SK-N-SH treated with all-trans-retinoic acid at 6 μM for 48 hours (cell line): Measurements from ENCODE around the gene BEGAIN.

ENCODE experiments used
- ATAC-seq: fragments of 200-7000 bp; cut with Tn5 transposase; 3 replicates; pipeline ENCODE4 v1.9.1; 2020; ENCODE audit warnings: mild to moderate bottlenecking, moderate library complexity
- BACH2 ChIP-seq: fragments of 250-450 bp; sonication (Bioruptor Pico); IDR thresholded peaks from 2 replicates; pipeline ENCODE4 v1.9.0; 2021; ENCODE audit warnings: mild to moderate bottlenecking, borderline replicate concordance
- CSDC2 ChIP-seq: fragments of 250-450 bp; sonication (Bioruptor Pico); IDR thresholded peaks from 2 replicates; pipeline ENCODE4 v1.5.0; 2020; ENCODE audit warnings: mild to moderate bottlenecking, moderate library complexity
- ESRRG ChIP-seq: fragments of 250-450 bp; sonication (Bioruptor Pico); IDR thresholded peaks from 2 replicates; pipeline ENCODE4 v1.6.1; 2021; ENCODE audit warnings: mild to moderate bottlenecking
- GLIS3 ChIP-seq: fragments of 250-450 bp; sonication (Bioruptor Pico); IDR thresholded peaks from 2 replicates; pipeline ENCODE4 v1.5.0; 2020; ENCODE audit warnings: mild to moderate bottlenecking, moderate library complexity
- ISL1 ChIP-seq: fragments of 250-450 bp; sonication (Bioruptor Pico); IDR thresholded peaks from 2 replicates; pipeline ENCODE4 v2.1.2; 2022; ENCODE audit warnings: mild to moderate bottlenecking, moderate library complexity
- OSR1 ChIP-seq: fragments of 250-450 bp; sonication (Bioruptor Pico); IDR thresholded peaks from 2 replicates; pipeline ENCODE4 v1.8.0; 2022; ENCODE audit warnings: moderate library complexity, mild to moderate bottlenecking, inconsistent platforms
- PPARA ChIP-seq: fragments of 250-450 bp; sonication (Bioruptor Pico); IDR thresholded peaks from 2 replicates; pipeline ENCODE4 v1.5.0; 2020; ENCODE audit warnings: mild to moderate bottlenecking, borderline replicate concordance
- RARB ChIP-seq: fragments of 250-450 bp; sonication (Bioruptor Pico); IDR thresholded peaks from 2 replicates; pipeline ENCODE4 v1.8.0; 2021; ENCODE audit warnings: mild to moderate bottlenecking, moderate library complexity
- SNAI2 ChIP-seq: fragments of 250-450 bp; sonication (Bioruptor Pico); IDR thresholded peaks from 2 replicates; pipeline ENCODE4 v1.5.0; 2020; ENCODE audit warnings: mild to moderate bottlenecking, moderate library complexity
- ZFP3 ChIP-seq: fragments of 250-450 bp; sonication (Bioruptor Pico); IDR thresholded peaks from 2 replicates; pipeline ENCODE4 v1.5.0; 2020; ENCODE audit warnings: mild to moderate bottlenecking, moderate library complexity
- ZFP30 ChIP-seq: fragments of 450-650 bp; formaldehyde crosslinking; IDR thresholded peaks from 2 replicates; pipeline ENCODE4 v1.5.0; 2022; ENCODE audit warnings: mild to moderate bottlenecking, moderate library complexity
- ZNF565 ChIP-seq: fragments of 450-650 bp; formaldehyde crosslinking; conservative IDR thresholded peaks from 2 replicates; pipeline ENCODE4 v1.5.0; 2020; ENCODE audit warnings: low read depth, mild to moderate bottlenecking, moderate library complexity
- ZNF70 ChIP-seq: fragments of 450-650 bp; formaldehyde crosslinking; IDR thresholded peaks from 2 replicates; pipeline ENCODE4 v1.5.0; 2020; ENCODE audit warnings: mild to moderate bottlenecking, moderate library complexity
- ZNF8 ChIP-seq: fragments of 450-650 bp; formaldehyde crosslinking; IDR thresholded peaks from 2 replicates; pipeline ENCODE4 v1.5.0; 2020; ENCODE audit warnings: mild to moderate bottlenecking, moderate library complexity
- TF ChIP-seq, protein P1 (sequence below): fragments of 250-450 bp; sonication (Bioruptor Pico); IDR thresholded peaks from 2 replicates; pipeline ENCODE4 v1.5.0; 2020; ENCODE audit warnings: mild to moderate bottlenecking, moderate library complexity
- TF ChIP-seq, protein P2 (sequence below): fragments of 250-450 bp; sonication (Bioruptor Pico); IDR thresholded peaks from 2 replicates; pipeline ENCODE4 v1.5.1; 2021; ENCODE audit warnings: mild to moderate bottlenecking, moderate library complexity
- TF ChIP-seq, protein P3 (sequence below): fragments of 250-450 bp; sonication (Bioruptor Pico); IDR thresholded peaks from 2 replicates; pipeline ENCODE4 v1.8.0; 2021; ENCODE audit warnings: low read depth, mild to moderate bottlenecking, moderate library complexity, borderline replicate concordance
- TF ChIP-seq, protein P4 (sequence below): fragments of 250-450 bp; sonication (Bioruptor Pico); IDR thresholded peaks from 2 replicates; pipeline ENCODE4 v1.8.0; 2020; ENCODE audit warnings: mild to moderate bottlenecking, moderate library complexity, borderline replicate concordance
- TF ChIP-seq, protein P5 (sequence below): fragments of 250-450 bp; sonication (Bioruptor Pico); IDR thresholded peaks from 2 replicates; pipeline ENCODE4 v1.5.1; 2020; ENCODE audit warnings: low read depth, mild to moderate bottlenecking, moderate library complexity

Gene BEGAIN

DNA sequence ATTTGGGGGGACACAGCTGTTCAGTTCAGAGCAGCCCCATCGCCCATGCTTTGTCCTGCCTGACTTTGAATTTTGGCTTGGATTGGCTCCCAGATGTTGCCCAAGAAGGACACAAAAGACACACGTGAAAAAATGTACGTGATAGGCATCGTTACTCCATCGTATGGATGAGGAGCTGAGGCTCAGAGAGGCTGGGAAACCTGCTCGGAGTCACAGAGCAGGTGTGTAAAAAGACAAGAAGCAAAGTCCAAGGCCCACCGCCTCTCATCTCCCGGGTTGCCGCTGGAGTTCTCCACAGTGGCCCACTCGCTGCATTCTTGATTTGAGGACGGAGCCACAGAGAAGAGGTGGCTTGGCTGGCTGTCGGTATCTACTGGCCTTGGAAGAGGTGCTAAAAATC lies 41.0 kb upstream of the BEGAIN start:
- no peak for ATAC-seq
- no peak for TF ChIP-seq ZFP3 (CRISPR knock-in tag)
- TF ChIP-seq ESRRG: no peak
- TF ChIP-seq, protein P1, sequence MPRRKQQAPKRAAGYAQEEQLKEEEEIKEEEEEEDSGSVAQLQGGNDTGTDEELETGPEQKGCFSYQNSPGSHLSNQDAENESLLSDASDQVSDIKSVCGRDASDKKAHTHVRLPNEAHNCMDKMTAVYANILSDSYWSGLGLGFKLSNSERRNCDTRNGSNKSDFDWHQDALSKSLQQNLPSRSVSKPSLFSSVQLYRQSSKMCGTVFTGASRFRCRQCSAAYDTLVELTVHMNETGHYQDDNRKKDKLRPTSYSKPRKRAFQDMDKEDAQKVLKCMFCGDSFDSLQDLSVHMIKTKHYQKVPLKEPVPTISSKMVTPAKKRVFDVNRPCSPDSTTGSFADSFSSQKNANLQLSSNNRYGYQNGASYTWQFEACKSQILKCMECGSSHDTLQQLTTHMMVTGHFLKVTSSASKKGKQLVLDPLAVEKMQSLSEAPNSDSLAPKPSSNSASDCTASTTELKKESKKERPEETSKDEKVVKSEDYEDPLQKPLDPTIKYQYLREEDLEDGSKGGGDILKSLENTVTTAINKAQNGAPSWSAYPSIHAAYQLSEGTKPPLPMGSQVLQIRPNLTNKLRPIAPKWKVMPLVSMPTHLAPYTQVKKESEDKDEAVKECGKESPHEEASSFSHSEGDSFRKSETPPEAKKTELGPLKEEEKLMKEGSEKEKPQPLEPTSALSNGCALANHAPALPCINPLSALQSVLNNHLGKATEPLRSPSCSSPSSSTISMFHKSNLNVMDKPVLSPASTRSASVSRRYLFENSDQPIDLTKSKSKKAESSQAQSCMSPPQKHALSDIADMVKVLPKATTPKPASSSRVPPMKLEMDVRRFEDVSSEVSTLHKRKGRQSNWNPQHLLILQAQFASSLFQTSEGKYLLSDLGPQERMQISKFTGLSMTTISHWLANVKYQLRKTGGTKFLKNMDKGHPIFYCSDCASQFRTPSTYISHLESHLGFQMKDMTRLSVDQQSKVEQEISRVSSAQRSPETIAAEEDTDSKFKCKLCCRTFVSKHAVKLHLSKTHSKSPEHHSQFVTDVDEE: no peak
- TF ChIP-seq, protein P2, sequence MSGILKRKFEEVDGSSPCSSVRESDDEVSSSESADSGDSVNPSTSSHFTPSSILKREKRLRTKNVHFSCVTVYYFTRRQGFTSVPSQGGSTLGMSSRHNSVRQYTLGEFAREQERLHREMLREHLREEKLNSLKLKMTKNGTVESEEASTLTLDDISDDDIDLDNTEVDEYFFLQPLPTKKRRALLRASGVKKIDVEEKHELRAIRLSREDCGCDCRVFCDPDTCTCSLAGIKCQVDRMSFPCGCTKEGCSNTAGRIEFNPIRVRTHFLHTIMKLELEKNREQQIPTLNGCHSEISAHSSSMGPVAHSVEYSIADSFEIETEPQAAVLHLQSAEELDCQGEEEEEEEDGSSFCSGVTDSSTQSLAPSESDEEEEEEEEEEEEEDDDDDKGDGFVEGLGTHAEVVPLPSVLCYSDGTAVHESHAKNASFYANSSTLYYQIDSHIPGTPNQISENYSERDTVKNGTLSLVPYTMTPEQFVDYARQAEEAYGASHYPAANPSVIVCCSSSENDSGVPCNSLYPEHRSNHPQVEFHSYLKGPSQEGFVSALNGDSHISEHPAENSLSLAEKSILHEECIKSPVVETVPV: no peak
- no peak for TF ChIP-seq ISL1
- no peak for TF ChIP-seq GLIS3 (CRISPR knock-in tag)
- TF ChIP-seq OSR1 (CRISPR knock-in tag): no peak
- TF ChIP-seq, protein P3, sequence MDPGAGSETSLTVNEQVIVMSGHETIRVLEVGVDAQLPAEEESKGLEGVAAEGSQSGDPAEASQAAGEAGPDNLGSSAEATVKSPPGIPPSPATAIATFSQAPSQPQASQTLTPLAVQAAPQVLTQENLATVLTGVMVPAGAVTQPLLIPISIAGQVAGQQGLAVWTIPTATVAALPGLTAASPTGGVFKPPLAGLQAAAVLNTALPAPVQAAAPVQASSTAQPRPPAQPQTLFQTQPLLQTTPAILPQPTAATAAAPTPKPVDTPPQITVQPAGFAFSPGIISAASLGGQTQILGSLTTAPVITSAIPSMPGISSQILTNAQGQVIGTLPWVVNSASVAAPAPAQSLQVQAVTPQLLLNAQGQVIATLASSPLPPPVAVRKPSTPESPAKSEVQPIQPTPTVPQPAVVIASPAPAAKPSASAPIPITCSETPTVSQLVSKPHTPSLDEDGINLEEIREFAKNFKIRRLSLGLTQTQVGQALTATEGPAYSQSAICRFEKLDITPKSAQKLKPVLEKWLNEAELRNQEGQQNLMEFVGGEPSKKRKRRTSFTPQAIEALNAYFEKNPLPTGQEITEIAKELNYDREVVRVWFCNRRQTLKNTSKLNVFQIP (CRISPR knock-in tag): no peak
- TF ChIP-seq ZNF8 (CRISPR knock-in tag): no peak
- TF ChIP-seq ZNF565 (CRISPR knock-in tag): no peak
- TF ChIP-seq, all 23 proteins: peak for 0

DNA sequence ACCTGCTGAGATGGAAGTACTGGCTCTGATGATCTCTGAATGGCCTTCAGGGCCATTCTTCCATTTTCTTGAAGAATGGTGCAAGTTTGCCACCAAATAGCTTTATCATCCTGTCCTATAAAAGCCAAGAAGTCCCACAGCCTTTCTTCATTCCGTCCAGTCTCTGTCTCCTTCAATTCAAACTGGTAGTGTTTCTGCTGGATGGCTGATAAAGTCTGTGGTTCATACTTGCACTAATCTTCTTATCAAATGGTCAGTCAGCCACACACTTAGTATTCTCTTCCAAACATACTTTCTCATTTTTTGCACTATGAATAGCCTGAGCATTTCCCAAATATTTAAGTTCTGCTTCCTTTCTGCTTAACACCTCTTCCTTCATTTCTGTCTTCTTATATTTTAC lies 39.4 kb upstream of the BEGAIN start:
- TF ChIP-seq ISL1 (no peak), SNAI2 (CRISPR knock-in tag) (no peak), BACH2 (CRISPR knock-in tag) (no peak), ZNF8 (CRISPR knock-in tag) (no peak), ZFP3 (CRISPR knock-in tag) (no peak), RARB (CRISPR knock-in tag) (no peak), ZNF565 (CRISPR knock-in tag) (no peak), CSDC2 (CRISPR knock-in tag) (no peak), ZFP30 (CRISPR knock-in tag) (no peak), PPARA (CRISPR knock-in tag) (no peak), OSR1 (CRISPR knock-in tag) (no peak), GLIS3 (CRISPR knock-in tag) (no peak), ZNF70 (CRISPR knock-in tag) (no peak)
- TF ChIP-seq, protein P4, sequence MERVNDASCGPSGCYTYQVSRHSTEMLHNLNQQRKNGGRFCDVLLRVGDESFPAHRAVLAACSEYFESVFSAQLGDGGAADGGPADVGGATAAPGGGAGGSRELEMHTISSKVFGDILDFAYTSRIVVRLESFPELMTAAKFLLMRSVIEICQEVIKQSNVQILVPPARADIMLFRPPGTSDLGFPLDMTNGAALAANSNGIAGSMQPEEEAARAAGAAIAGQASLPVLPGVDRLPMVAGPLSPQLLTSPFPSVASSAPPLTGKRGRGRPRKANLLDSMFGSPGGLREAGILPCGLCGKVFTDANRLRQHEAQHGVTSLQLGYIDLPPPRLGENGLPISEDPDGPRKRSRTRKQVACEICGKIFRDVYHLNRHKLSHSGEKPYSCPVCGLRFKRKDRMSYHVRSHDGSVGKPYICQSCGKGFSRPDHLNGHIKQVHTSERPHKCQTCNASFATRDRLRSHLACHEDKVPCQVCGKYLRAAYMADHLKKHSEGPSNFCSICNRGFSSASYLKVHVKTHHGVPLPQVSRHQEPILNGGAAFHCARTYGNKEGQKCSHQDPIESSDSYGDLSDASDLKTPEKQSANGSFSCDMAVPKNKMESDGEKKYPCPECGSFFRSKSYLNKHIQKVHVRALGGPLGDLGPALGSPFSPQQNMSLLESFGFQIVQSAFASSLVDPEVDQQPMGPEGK (CRISPR knock-in tag): no peak
- TF ChIP-seq, protein P5, sequence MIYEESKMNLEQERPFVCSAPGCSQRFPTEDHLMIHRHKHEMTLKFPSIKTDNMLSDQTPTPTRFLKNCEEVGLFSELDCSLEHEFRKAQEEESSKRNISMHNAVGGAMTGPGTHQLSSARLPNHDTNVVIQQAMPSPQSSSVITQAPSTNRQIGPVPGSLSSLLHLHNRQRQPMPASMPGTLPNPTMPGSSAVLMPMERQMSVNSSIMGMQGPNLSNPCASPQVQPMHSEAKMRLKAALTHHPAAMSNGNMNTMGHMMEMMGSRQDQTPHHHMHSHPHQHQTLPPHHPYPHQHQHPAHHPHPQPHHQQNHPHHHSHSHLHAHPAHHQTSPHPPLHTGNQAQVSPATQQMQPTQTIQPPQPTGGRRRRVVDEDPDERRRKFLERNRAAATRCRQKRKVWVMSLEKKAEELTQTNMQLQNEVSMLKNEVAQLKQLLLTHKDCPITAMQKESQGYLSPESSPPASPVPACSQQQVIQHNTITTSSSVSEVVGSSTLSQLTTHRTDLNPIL (CRISPR knock-in tag): no peak
- TF ChIP-seq, protein P2: no peak
- TF ChIP-seq, protein P3 (CRISPR knock-in tag): no peak
- no peak for ATAC-seq
